MM.1S (cell line): ENCODE results near the gene PDCD1.

ENCODE experiments used
- DNase-seq: peaks from one replicate; pipeline ENCODE4 v3.0.0-alpha.2; 2015
- H2AFZ ChIP-seq: fragments of 300-600 bp; sonication (generic); 2 replicates; pipeline ENCODE4 v1.6.0; 2016; ENCODE audit warnings: antibody characterized with exemption, low read length
- H3F3A ChIP-seq: fragments of 300-600 bp; sonication (generic); 2 replicates; pipeline ENCODE4 v1.6.1; 2016; ENCODE audit warnings: mild to moderate bottlenecking, antibody characterized with exemption, low read length, moderate library complexity, mixed read lengths; ENCODE audit not compliant: insufficient read depth
- H3K27ac ChIP-seq: fragments of 300-600 bp; sonication (generic); 2 replicates; pipeline ENCODE4 v1.5.1; 2016; ENCODE audit warnings: mild to moderate bottlenecking, low read length
- H3K27me3 ChIP-seq: fragments of 300-600 bp; sonication (generic); replicated peaks from 2 replicates; pipeline ENCODE4 v1.6.0; 2016; ENCODE audit warnings: low read length; ENCODE audit not compliant: insufficient read depth
- H3K36me3 ChIP-seq: fragments of 300-600 bp; sonication (generic); replicated peaks from 2 replicates; pipeline ENCODE4 v1.6.1; 2016; ENCODE audit warnings: mild to moderate bottlenecking, low read length, mixed read lengths; ENCODE audit not compliant: insufficient read depth
- H3K4me1 ChIP-seq: fragments of 300-600 bp; sonication (generic); 2 replicates; pipeline ENCODE4 v1.6.1; 2016; ENCODE audit warnings: low read length, mixed read lengths
- H3K4me2 ChIP-seq: fragments of 300-600 bp; sonication (generic); 2 replicates; pipeline ENCODE4 v1.6.0; 2016; ENCODE audit warnings: low read depth, low read length
- H3K4me3 ChIP-seq: fragments of 300-600 bp; sonication (generic); 2 replicates; pipeline ENCODE4 v1.5.1; 2016; ENCODE audit warnings: low read length, mixed read lengths
- H3K79me2 ChIP-seq: fragments of 300-600 bp; sonication (generic); 2 replicates; pipeline ENCODE4 v1.6.1; 2016; ENCODE audit warnings: mixed run types, low read length, mixed read lengths
- H3K9ac ChIP-seq: fragments of 300-600 bp; sonication (generic); 2 replicates; pipeline ENCODE4 v1.6.1; 2016; ENCODE audit warnings: low read length, mixed read lengths
- H3K9me2 ChIP-seq: fragments of 300-600 bp; sonication (generic); replicated peaks from 2 replicates; pipeline ENCODE4 v1.6.1; 2016; ENCODE audit warnings: mild to moderate bottlenecking, low read length, mixed read lengths; ENCODE audit not compliant: insufficient read depth
- H3K9me3 ChIP-seq: fragments of 300-600 bp; sonication (generic); replicated peaks from 2 replicates; pipeline ENCODE4 v1.6.1; 2016; ENCODE audit warnings: mild to moderate bottlenecking, low read length, mixed read lengths; ENCODE audit not compliant: insufficient read depth
- H4K20me1 ChIP-seq: fragments of 300-600 bp; sonication (generic); 2 replicates; pipeline ENCODE4 v1.6.1; 2016; ENCODE audit warnings: mild to moderate bottlenecking, low read length, moderate library complexity, mixed read lengths; ENCODE audit not compliant: insufficient read depth
- EZH2 ChIP-seq: fragments of 300-600 bp; sonication (generic); optimal IDR thresholded peaks from 2 replicates; pipeline ENCODE3; 2017; ENCODE audit warnings: low read depth, mild to moderate bottlenecking, antibody characterized with exemption, low read length, mixed read lengths
- EZH2phosphoT487 ChIP-seq: fragments of 300-600 bp; sonication (generic); IDR thresholded peaks from 2 replicates; pipeline ENCODE4 v1.6.1; 2018; ENCODE audit warnings: antibody characterized with exemption, low read length
- TF ChIP-seq, protein P1 (sequence below): fragments of 300-600 bp; sonication (generic); IDR thresholded peaks from 2 replicates; pipeline ENCODE4 v1.5.1; 2016; ENCODE audit warnings: antibody characterized with exemption, low read length, mixed read lengths

The PDCD1 gene

DNA sequence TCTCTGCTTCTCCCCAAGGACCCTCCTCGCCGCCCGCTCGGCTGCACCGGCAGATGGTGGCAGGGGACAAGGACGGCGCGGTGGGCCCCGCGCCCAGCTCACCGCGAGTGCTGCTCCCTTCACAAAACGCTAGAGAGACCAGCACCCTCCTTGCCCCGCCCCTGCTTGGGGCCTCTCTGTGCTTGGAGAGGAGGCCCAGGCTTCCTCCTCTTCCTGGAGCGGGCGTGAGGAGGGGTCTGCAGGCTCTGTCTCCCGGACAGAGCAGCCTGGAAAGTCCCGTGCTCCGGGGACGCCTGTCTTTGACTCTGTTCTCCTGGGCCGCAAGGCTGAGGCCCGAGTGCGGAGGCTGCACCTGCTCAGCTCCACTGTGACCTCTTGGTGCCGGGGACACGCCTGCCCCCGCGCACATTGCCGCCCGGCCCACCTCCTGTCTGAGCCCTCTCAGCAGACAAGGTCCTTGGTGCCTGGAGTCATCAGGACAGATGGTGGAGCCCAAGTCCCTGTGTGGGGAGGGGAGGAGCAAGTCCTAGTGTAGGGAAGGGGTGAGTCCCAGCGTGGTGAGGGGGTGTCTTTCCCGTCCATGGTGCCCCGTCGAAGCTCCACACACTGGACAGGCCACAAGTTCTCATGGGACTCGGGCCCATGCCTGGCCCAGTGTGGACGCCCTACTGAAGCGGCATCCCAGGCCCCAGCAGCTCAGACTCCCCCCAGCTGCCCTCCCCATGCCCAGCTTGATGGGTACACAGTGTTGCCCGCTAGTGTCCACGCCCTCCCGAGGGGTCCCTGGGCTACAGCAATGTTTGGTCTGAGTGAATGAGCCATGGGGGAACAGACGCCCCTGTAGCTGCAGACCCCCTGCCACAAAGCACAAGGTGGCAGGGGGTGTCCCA lies 44.7 kb upstream of the PDCD1 start:
- Histone ChIP-seq H3K4me1 (no peaks in the 10 kb centered on the region), H3K4me2 (no peak overlapping the region), H3K9ac (no peak overlapping the region), H3K36me3 (no peaks in the 10 kb centered on the region), H3K27ac (no peak overlapping the region), H3F3A (no peaks in the 10 kb centered on the region), H4K20me1 (no peaks in the 10 kb centered on the region), H3K27me3 (no peaks in the 10 kb centered on the region), H3K9me2 (no peaks in the 10 kb centered on the region), H3K4me3 (no peak overlapping the region), H3K9me3 (no peaks in the 10 kb centered on the region), H2AFZ (no peak overlapping the region), H3K79me2 (no peaks in the 10 kb centered on the region)
- TF ChIP-seq EZH2 (no peak), EZH2phosphoT487 (no peak)
- TF ChIP-seq, protein P1, sequence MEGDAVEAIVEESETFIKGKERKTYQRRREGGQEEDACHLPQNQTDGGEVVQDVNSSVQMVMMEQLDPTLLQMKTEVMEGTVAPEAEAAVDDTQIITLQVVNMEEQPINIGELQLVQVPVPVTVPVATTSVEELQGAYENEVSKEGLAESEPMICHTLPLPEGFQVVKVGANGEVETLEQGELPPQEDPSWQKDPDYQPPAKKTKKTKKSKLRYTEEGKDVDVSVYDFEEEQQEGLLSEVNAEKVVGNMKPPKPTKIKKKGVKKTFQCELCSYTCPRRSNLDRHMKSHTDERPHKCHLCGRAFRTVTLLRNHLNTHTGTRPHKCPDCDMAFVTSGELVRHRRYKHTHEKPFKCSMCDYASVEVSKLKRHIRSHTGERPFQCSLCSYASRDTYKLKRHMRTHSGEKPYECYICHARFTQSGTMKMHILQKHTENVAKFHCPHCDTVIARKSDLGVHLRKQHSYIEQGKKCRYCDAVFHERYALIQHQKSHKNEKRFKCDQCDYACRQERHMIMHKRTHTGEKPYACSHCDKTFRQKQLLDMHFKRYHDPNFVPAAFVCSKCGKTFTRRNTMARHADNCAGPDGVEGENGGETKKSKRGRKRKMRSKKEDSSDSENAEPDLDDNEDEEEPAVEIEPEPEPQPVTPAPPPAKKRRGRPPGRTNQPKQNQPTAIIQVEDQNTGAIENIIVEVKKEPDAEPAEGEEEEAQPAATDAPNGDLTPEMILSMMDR = no peak
- DNase-seq = no peak

DNA sequence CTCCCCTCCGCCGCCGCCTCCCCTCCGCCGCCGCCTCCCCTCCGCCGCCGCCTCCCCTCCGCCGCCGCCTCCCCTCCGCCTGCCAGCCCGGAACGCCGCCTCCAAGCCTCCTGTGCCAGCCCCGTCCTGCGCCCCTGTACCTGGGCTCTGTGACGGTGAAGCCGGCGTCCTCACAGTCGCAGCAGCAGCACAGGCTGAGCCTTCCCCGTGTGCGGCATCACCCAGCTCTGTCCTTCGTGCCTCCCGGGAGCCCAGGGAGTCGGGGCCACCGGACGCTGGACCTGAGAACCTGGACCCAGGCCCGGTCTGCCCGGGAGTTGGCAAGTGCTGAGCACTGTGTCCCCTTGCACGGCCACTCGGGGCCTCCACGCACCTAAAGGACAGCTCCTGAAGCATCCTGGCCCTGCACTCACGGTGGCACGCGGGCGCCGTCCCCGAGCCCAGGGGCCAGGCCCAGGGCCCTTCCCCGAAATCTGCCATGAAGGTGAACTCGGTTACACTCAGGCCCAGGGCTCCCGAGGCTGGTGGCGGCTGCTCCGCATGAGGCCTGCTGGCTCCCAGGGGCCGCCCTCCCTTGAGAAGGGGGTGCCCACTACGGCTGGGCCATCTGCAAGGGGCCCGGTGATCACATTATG lies 43.8 kb upstream of the PDCD1 start:
- H3K4me2 ChIP-seq = no peak overlapping the region
- H3K9me3 ChIP-seq = no peaks in the 10 kb centered on the region
- H3K27me3 ChIP-seq = no peaks in the 10 kb centered on the region
- no peaks in the 10 kb centered on the region for H3K36me3 ChIP-seq
- H2AFZ ChIP-seq = no peak overlapping the region
- no peak overlapping the region for H3K4me3 ChIP-seq
- H3K27ac ChIP-seq = no peak overlapping the region
- TF ChIP-seq, protein P1 = no peak
- no peak for TF ChIP-seq EZH2phosphoT487
- TF ChIP-seq EZH2 = no peak
- H4K20me1 ChIP-seq = no peaks in the 10 kb centered on the region
- H3K79me2 ChIP-seq = no peaks in the 10 kb centered on the region
- no peaks in the 10 kb centered on the region for H3F3A ChIP-seq
- H3K9me2 ChIP-seq = no peaks in the 10 kb centered on the region
- no peak for DNase-seq
- no peaks in the 10 kb centered on the region for H3K4me1 ChIP-seq
- H3K9ac ChIP-seq = no peak overlapping the region

DNA sequence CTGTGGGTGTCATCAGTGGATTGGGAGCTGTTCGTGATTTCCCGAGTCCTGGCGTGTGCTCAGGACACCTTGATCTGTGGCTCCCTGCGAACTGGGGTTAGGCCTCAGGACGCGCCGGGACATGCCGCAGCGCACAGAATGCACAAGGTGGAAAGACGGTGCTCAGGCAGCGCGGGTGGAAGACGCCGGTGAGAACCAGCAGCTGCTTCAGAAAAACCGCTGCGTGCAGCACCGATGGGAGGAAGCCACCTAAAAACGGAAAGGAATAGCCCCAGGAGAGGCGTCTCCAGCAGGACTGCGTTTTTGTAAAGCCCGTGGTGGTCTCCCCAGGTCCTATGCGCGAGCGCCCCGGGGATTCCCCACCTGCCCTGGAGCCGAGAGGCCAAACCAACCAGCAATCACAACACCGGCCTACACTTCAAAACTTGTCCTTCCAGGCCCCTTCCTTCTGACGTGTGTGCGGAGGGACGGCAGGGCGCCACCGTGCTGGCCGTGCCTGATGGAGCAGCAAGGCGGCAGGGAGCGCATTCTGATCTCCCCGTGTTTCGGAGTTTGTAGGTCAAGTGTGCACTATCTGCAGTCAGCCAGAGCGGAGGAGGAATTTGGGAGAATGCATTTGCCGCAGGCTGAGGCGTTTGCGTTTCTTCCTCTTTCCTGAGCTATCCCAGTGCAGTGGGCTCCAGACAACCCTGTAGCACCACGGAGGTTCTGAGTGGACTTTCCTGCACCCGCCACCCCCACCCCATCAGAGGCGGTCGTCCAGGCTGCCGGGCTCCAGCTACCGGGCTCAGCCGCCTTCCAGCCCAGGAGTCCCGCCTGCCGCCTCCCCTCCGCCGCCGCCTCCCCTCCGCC lies 43.0 kb upstream of the PDCD1 start:
- Histone ChIP-seq H4K20me1 (no peaks in the 10 kb centered on the region), H3K4me1 (no peaks in the 10 kb centered on the region), H2AFZ (no peak overlapping the region), H3K79me2 (no peaks in the 10 kb centered on the region), H3K27me3 (no peaks in the 10 kb centered on the region), H3F3A (no peaks in the 10 kb centered on the region), H3K9ac (no peak overlapping the region), H3K4me3 (no peak overlapping the region), H3K9me2 (no peaks in the 10 kb centered on the region), H3K36me3 (no peaks in the 10 kb centered on the region), H3K4me2 (no peak overlapping the region), H3K27ac (no peak overlapping the region), H3K9me3 (no peaks in the 10 kb centered on the region)
- TF ChIP-seq EZH2phosphoT487 (no peak), EZH2 (no peak)
- TF ChIP-seq, protein P1 = no peak
- DNase-seq = no peak
